AG08395 (cell line): ENCODE results near the gene CHSY1.

Source experiments
- DNase-seq: peaks from one replicate; pipeline ENCODE4 v3.0.0; 2012; ENCODE audit warnings: mixed read lengths, low spot score

The CHSY1 gene

DNA sequence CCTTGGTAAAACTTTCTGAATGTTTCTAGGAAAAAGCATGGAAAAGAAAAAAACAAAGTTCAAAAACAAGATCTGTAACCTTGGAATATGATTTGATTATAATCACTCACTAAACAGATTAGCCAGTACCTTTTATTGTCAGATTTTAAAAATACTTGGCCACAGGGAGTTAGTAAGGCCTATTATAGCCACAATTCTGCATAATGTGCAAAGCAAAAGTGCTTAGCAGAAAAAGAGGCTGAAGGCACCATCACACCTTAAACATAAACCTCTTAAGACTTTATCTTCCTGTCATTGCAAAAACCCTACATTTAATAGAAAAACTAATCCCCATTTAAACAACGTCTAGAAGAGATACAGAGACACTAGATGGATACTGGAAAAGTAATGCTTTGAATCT lies 41.8 kb downstream of the CHSY1 start:
- no peak for DNase-seq

DNA sequence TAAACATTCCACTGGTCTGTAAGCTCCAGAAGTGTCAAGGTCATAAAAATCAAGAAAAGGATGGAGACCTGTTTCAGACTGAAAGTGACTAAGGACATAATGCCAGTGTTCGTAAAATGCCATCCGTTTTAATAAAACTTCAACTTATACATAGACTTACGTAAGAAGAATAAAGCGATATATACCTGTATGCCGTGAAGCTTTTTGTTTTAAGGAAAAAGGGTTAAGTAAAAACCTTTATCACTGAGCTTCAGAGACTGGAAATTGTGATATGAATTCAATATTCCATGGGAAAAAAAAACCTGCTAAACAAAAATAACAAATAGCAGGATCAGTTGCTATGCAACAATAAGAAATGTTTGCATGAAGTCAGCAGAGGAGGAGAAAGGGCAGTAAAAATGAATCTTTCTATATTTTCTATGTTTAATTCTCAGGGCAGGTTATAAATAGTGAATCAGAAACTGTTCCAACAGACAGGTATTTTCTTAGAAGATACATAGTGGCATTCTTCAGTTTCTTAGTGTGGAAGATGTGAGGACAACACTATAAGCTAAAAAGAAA lies 42.5 kb downstream of the CHSY1 start:
- no peak for DNase-seq

DNA sequence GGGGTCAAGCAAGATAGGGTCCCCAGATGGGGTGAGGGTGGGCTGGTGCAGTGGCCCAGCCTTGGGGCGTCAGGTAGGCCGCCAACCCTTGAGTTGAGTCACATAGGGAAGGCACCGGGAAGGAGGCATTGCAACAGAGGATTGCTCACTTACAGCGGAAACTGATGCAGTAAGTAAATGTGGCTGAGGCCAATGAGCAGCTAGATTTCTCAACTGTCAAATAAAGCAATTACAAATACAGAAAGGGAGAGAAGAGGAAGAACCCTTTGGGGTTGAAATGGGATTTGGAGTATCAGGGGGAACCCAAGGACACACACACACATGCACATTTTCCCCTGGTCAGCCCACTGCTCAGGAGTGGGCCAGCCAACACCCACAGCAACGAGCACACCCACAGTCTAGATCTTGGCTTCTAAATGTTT lies 44.0 kb downstream of the CHSY1 start:
- DNase-seq: peak; percentile 12

DNA sequence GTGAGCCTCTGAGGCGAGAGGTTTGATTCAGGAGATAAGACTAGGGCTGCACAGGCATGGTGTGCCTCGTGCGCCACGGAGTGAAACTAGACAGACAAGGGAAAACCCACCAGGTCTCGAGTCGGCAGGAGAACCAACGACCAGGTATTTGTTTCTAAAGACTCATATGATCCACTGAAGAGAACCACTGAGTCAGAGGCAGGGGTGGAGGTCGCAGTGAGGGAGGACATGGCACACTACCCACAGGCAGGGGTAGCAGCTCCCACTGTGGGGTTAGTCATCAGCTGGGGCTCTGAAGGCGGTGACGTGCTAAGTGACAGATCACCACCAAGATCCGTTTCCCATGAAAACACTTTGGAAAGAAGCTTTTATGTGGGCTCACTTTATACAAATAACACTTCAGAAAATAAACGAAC lies 45.7 kb downstream of the CHSY1 start:
- peak; percentile 50 for DNase-seq

DNA sequence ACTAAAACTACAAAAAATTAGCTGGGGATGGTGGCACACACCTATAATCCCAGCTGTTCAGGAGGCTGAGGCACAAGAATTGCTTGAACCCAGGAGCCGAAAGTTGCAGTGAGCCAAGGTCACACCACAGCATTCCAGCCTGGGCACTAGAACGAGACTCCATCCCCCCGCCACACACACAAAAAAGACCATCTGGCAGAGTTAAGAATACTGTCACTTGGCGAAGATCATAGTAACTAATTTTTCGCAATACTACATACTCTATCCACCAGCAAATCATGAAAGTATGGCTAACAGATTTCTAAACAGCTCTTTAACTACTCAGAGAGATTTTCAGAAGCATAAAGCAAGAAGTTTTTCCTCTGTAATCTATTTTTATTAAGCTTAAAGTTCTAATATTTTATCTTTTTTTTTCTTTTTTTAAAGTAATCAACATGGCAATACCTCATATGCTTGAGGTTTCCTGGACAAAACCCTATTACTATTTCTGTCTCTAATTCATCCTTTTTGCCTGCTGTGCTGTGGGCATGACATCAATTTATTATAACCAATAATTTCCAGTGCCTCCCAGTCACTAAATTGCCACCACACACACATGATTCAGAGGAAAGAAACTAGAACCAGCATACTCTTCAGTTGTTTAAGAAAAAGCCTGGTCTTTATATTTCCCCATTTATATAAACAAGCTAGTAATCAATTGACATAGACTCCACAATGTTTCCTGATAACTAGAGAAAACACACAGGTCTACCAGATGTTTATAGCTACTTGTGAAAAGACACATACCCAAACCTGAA lies 46.9 kb downstream of the CHSY1 start:
- DNase-seq: peak; percentile 25

DNA sequence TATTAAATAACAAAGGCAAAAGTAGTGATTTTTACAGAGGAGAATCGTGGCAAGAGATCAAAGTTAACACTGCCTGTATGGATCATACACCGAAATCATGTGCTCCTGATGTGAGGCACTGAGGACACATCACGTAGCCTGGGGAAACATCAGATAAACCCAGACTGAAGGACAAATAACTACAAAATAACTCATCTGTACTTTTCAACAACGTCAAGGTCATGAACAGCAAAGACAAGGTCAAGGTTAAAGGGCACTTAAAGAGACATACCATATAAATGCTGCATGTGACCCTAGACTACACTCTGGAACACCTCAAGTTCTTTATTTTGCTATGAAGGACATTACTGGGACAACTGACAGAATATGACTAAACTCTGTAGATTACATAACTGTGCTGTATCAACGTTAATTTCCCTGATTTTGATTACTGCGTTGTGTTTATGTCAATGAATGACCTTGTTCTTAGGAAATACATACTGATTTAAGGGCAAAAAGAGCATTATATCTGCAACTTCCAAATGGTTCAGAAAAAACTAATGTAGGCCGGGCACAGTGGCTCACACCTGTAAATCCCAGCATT lies 48.1 kb downstream of the CHSY1 start:
- no peak for DNase-seq

DNA sequence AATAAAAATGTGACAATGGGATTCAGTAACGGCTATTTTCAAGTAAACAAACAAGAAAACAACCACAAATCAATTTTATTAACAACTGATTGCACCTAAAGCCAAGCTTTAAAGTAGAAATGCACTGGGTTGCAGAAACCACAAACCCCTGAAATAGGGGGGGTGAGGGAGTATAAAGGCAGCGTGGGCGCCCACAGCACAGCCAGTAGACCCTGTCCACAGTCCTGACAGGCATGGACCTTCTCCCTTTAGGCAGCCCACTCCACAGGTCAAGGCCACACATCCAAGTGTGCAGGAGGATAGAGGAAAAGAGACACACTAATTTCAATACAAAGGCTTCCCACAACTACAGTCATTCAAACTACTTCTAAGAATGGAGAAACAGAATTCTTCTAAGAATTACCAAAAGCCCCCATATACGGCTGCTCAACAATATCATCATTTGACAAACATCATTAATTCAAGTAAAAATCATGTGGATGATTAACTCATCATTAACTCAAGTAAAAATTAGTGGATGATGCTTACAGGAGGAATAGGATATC lies 48.7 kb downstream of the CHSY1 start:
- no peak for DNase-seq

DNA sequence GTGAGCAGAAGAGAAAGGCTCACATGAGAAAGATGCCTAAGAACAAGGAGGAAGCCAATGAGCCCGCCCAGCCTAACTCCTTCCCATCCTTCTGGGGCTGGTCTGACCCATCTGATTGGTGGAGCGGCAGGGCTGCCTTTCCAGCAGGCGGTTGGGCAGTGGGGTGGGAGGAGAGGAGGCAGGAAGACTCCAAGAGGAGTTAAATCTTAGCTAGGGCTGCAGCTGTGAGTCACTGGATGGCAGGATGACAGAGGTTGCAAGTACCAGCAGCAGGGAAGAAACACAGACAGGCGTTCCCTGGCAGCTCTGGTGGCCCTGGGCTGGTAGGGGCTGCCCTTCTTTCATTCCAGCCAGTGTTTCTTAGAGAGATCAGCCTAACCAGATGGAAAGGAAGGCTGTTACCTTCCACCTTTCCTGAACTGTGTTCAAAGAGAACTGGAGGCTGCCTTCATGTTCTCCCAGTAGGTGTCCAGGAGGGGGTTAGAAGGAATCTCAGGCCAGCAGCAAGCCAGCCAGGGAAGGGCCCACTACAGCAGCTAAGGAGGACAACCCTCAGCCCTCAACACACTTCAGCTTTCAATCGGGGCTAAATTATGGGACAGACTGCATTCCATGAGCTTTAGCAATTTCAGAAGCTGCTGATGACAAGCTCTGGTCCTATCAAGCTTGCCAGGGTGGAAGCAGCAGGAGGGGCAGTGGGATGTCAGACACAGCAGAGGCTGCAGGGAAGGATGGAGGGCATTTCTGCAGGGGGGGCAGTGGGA lies 50.3 kb downstream of the CHSY1 start:
- DNase-seq: peak; percentile 93

DNA sequence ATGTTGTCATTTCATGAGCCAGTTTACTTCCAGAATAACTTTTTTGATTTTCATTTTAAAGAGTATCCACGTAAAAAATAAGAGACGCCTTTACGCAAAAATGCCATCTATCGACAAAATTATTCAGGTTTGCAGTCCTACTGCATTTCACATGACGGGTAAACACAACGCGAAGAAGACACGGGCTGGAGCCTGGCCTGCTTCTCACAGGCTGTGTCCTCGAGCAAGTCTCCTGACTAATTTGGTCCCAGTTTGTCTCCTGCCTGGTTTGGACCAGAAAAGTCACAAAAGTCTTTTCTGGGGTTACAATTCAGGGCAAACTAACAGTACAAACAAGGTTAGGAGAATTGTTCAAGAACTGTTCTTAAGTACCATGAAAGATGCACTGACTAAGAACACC lies 51.7 kb downstream of the CHSY1 start:
- no peak for DNase-seq

DNA sequence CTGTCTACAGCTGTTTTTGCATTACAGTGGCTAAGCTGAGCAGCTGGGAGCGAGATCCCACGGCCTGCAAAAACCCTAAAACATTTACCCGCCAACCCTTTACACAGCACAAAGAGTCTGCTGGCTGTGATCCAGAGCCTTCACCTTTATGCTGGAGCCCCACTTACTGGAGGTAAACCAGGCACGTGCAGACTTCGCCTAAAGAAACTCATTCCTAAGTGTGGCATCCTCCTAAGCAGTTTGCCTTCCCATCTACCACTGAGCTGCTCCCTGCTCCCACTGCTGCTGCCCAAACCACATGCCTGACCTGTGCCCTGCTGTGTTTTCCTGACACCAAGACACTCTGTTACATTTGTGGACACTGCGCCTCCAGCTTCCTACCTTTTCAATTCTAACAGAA lies 53.0 kb downstream of the CHSY1 start:
- DNase-seq: no peak

DNA sequence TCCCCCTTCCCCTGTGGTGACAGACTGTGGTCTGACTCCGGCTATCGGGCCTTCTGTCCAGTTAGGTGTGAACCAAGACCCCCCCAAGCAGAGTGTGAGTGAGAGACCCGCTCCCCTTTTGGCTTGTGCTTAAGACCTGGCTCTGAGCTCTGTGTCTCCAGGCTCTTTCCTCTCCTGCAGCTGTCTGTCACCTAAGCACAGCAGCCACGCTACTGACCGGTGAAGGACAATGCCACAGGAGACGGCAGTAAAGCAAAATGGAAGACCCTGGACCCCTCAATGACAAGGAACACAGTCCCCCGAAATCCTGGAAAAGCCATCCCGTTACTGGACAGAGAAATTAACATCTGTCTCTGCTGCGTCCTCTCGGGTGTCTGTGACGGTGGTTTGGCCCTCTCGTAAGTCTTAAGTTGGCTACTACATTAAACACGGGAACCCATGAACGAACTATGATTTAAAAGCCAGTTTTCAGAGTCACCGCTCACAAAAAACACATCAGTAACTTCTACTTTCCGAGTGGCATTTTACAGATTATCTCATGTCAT lies 53.7 kb downstream of the CHSY1 start:
- DNase-seq: no peak

DNA sequence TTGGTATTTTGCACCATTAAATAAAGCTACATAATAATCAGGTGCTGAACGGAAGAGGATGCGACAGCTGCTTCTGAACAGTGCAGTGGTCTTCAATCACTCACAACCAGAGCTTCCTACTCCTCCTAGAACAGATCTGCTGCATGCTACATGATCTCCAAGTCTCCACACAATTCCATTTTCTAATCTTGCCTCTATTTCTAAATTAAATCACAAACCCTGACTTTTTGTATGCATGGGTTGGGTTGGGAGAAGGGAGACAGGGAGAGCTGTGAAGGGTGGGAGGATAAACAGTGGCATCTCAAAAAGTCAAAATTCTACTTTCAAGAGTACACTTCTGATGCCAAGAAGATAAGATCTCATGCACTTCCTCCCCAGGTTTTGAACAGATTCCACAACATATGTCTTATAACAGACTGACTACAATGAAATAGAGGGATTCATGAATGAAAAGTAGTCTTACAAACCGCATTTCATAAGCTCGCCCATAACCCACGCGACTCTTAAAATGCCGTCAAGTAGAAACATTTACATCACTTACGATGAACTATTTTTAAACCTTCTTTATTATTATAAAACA lies 57.2 kb downstream of the CHSY1 start:
- no peak for DNase-seq

DNA sequence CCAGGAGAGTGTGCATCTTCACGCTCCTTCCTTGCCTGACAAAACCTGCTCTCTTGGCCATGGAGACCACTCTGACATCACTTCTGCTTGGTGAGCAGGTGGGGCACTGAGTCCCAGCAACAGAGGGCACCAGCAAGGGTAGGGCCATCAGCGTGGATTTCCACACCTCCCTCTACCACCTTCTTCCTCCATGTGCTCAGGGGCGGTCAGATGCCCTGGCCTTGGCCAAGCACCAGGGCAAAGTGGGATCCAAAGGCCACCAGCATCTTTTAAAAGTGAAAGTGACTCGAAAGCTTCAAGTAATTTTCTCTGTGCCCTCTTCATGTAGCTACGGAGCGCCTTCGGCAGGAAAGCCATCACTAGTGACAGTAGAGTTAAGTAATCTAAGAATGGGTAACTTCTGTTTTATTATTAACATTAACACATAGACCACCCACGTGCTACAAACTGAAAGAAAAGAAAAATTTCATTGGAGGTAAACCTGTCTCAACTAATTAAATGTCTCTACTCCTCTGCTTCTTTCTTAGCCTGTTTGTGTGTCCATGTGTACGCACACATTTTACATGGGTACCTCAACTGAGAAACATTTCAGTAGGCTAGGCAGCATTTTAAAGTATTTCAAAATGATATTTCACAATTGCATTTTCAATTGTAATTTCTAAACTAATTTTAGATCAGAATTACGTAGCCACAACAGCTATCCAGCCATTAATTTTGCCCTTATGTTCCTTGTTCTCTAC lies 57.9 kb downstream of the CHSY1 start:
- no peak for DNase-seq

DNA sequence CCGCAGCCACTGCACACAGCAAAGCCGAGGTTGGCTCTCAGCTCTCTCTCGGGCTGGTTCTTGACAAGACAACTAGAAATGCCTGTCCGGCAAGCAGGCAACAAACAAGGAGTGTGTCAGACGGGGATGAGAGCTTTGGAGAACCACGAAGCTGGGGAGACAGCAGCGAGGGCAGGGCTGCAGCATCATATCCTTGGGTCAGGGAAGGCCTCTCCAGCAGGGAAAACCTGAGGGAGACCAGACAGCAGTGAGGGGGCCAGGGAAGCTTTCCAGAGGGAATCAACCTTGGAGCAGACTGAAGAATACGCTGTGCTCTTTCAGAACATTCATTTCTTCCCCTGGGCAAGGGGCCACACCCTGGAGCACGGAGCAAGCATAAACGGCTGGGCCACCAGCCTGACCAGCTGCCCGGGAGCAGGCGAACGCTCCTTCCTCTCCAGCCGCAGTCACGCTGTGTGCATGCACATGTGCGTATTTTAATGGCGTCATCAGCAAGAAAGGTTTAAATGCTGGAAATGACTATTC lies 58.7 kb downstream of the CHSY1 start:
- peak; percentile 43 for DNase-seq

DNA sequence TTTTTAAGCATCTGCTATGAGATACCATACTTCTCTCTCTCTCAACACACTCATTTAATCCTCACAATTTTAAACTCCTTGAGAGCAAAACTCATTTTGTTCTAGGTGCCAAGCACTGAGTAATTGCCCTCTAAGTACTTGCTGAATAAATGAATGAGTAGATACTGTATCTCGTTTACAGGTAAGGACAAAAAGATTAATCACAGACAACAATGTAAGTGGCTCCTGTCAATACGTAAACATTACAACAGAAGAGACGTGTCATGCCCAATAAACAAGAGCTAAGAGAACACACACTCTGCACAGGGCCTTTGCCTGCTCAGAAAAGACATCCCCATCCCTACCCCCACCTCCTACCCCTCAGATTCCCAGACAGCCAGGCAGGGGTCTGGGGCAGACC lies 59.8 kb downstream of the CHSY1 start:
- DNase-seq: no peak

DNA sequence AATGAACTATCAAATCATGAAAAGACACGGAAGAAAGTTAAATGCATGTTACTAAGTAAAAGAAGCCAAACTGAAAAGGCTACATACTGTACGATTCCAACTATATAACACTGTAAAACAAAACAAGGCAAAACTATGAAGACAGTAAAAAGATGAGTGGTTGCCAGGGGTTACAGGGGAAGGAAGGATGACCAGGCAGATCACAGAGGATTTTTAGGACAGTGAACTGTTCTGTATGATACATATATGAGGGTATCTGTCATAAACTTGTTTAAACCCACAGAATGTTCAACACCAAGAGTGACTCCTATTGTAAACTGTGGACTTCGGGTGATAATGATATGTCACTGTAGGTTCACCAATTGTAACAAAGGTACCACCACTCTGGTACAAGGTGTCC lies 60.6 kb downstream of the CHSY1 start:
- DNase-seq: no peak

DNA sequence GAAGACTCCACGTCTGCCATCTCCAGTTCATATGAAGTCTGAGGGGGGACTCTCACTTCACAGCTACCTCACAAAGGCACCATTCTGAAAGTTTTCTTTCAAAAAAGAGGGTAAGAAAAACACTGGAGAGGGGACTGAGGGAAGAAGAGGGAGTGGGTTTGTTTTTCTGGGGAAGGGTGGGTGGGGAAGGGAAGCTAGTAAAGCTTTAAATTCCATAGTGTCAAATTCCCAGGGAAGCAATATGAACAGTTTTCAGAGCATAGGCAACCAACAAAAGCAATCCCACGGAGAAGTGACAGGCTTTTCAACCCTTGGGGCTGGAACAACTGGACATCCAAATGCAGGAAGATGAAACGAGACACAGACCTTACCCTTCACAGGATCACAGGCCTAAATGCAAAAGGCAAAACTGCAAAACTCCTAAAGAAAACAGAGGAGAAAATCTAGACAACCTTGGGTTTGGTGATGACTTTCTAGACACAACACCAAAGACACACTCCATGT lies 61.7 kb downstream of the CHSY1 start:
- DNase-seq: no peak

DNA sequence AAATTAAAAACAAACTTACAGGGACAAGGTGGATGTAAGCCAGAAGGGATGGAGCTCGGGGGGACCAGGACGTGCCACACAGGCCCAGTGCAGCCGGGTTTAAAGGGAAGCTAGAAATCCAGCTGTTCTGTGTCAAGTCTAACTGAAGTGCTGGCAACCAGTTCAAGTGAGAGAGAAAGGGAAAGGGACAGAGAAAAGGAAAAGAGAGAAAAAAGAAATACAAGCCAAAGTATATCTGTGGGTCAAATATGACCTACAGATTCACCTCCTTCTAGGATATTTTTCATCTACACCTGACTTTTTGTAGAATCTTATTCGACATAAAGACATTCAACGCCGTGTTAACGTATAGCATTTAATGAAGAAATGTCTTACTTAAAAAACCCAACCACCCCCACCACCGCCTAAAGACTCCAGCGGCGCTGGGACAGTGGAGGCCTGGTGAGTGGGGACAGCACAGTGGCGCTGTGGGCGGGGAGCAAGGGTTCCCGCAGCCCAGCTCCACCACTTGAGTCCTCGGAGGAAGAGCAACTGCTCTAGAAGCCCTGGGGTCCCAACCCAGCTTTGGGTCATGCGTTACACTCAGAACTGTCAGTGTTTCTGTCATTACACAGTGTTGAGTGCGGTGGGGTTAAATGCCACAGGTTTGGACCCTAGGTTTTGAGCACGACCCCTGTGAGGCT lies 62.3 kb downstream of the CHSY1 start:
- no peak for DNase-seq

DNA sequence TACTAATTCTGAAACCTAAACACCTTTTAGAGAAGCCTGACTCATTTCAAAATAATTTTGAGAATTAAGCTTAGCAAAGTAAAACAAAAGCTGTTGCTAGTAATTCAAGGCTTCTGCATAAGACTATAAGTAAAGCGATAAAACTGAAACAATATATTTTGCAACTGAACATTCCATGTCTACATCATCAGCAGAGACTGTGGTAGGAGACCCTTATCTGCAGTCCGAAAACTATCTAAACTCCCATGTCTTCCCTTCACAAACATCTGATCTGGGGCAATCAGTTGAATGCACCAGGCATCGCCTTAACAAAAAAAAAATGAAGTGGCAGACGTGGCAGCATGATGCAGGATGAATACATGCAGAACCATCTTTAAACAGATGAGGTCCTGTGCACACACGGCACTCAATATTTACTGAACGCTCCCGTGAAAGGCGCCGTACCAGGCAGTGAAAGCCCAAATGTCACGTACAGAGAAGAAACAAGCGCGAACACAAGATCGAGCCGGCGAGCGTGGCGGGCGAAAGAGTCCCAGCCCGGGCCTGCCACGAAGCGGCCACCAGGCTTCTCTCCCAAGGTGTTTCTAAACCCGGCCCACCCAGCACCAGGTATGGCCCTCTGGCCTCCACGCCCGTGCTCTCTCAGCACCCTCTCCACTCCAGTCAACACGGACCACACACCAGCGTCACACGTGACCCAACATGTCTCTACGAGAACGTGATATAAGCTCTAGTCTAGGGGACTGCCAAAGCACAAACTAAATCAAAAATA lies 63.0 kb downstream of the CHSY1 start:
- peak; percentile 33 for DNase-seq
